Activated CD4-positive, alpha-beta T cell treated with anti-CD3 and anti-CD28 coated beads, Interleukin-2, amount 50 U/mL, for 48 hours (primary cell): ENCODE data around the gene E2F7.
A peak's percentile ranks its signal among the peaks of the same experiment; 100 is the strongest.

Experiments
- DNase-seq, 2 experiments: peaks; one replicate each; pipeline ENCODE4 v3.0.0-alpha.2; 2020

Gene E2F7

GRCh38 chr12:77010691-77011548 is 54.4 kb downstream of the E2F7 start:
- peak; percentile 73 to 78 for DNase-seq

DNA sequence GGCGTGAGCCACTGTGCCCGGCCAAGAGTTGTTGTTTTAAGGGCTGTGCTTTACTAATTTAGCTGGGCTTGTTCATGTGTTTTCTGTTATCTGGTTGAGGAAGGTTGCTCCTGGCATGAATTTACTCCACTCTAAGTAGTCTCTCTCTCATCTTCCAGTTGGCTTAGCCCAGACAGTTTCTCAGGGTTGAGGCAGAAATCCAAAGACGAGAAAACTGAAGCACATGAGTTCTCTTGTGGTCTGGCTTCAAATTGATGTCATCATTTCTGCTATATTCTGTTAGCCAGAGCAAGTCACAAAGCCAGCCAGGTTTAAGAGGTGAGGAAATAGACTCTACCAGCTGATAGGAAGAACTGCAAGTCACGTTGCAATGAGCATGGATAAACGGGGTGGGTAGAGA is 57.9 kb downstream of the E2F7 start:
- no peak for DNase-seq

DNA sequence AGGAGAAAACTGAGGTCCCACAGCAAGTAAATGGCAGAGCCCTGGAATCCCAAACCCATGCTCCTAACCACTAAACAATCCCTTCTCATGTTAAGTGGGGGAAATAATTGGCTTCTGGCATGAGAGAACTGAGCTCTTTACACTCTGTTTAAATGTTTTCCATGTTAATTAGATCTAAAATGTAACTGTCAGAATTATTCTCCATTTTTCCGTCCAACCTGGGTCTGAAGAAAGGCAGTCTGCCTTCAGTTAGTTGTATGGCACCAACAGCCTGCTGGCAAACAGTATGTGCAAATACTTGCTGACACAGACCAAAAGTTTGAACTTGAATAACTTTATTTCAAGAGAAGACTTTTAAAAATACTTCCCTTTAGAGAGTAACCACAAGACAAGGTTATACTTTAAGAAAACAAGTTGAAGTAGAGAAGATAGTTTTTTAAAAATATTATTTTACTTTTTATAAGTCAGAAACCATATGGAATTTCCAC is 59.7 kb downstream of the E2F7 start:
- no peak for DNase-seq

DNA sequence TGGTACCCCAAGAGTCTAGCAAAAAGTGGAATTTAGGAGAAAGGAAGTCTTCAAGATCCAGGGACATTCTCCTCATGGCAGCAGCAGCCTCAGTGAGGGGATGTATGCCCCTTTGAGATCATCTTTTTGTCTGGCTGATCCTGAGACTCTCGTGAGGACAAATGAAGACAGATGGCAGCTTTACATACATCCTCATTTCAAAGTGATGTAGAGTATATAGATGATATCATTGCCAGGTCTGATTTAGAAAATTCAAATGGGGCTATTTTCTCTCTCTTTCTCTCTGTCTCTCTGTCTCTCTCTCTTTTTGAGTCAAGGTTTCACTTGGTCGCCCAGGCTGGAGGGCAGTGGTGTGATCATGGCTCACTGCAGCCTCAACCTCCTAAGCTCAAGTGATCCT is 61.5 kb downstream of the E2F7 start:
- no peak for DNase-seq

DNA sequence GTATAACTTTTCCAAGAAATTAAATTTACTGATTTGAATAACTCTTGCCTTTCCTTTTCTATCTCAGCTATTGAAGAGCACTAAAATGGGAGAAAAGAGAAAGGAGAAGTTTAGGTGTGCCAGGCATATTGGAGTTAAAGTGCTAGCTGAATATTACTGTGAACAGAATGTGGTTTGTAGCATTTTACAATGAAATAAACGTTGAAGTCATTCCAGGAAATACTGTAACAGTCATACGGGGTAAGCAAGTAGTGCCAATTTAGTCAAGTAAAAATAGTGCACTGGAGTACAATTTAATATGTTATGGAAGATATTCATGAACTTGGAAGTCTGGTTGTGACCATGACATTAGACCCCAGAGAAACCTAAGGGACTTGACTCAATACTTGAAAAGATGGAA is 62.1 kb downstream of the E2F7 start:
- no peak for DNase-seq

GRCh38 chr12:77002382-77002781 is 63.0 kb downstream of the E2F7 start:
- no peak for DNase-seq

- DNase-seq = no peak
Measured at GRCh38 chr12:77001276-77001675, 64.1 kb downstream of the E2F7 start.

- no peak for DNase-seq
Measured at GRCh38 chr12:76998908-76999556, 66.3 kb downstream of the E2F7 start.

GRCh38 chr12:76998386-76998785 is 67.0 kb downstream of the E2F7 start:
- no peak for DNase-seq

- no peak for DNase-seq
Measured at GRCh38 chr12:76997011-76997780, 68.2 kb downstream of the E2F7 start.

GRCh38 chr12:76990716-76991115 is 74.7 kb downstream of the E2F7 start:
- no peak for DNase-seq

GRCh38 chr12:76984566-76984965 is 80.8 kb downstream of the E2F7 start:
- no peak for DNase-seq

DNA sequence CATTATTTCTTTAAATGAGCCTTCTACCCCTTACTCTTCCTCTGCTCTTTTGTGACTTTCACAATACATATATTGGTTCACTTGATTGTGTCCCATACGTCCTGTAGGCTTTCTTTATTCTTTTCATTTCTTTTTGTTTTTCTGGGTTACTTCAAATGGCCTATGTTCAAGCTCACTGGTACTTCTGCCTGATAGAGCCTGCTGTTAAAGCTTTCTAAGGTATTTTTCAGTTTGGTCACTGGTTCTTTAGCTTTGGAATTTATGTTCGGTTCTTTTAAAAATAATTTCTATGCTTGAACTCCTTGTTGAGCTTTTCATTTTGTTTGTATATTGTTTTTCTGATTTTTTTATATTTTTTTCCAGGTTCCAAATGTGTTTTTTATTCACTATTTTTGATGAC is 81.9 kb downstream of the E2F7 start:
- no peak for DNase-seq

- DNase-seq = no peak
Measured at GRCh38 chr12:76980196-76980595, 85.2 kb downstream of the E2F7 start.

- DNase-seq = no peak
Measured at GRCh38 chr12:76976777-76977382, 88.5 kb downstream of the E2F7 start.
